Erythroblast (primary cell): Measurements from ENCODE around the gene SUN3.

Experiments
- DNase-seq, 2 experiments: peaks; one replicate each; lab custom pipeline; 2025; lab: John Stamatoyannopoulos, UW
- GATA1 ChIP-seq: IDR thresholded peaks from 2 replicates; pipeline ENCODE4 v1.6.1; 2011; ENCODE audit warnings: low read depth, mild to moderate bottlenecking, control low read depth, low read length, moderate library complexity
- POLR2A ChIP-seq: IDR thresholded peaks from 2 replicates; pipeline ENCODE4 v1.6.1; 2011; ENCODE audit warnings: mild to moderate bottlenecking, low read length

SUN3 gene

GRCh38 chr7:47938574-47939165 lies 90.2 kb downstream of the SUN3 start:
- no peak for DNase-seq
- no peak for TF ChIP-seq POLR2A
- no peak for TF ChIP-seq GATA1

- no peak for DNase-seq
- TF ChIP-seq POLR2A = no peak
- TF ChIP-seq GATA1 = no peak
Observed at GRCh38 chr7:47937711-47938573, 91.0 kb downstream of the SUN3 start.
